Karpas-422 (cell line): ENCODE measurements around the gene ZNF865. TPM values are rescaled to one million over a fixed set of nuclear protein-coding genes. Genes with fewer than 3 reads are reported as not detected.
A peak's percentile ranks its signal among the peaks of the same experiment; 100 is the strongest.

Experiments
- DNase-seq: peaks from one replicate; pipeline ENCODE4 v3.0.0-alpha.2; 2015
- H2AFZ ChIP-seq: fragments of 200-600 bp; sonication (generic); 2 replicates; pipeline ENCODE4 v1.6.1; 2014; ENCODE audit warnings: antibody characterized with exemption, low read length, mixed read lengths
- H3K27ac ChIP-seq: fragments of 200-600 bp; sonication (generic); 2 replicates; pipeline ENCODE4 v1.5.1; 2014; ENCODE audit warnings: mild to moderate bottlenecking, low read length, moderate library complexity
- H3K27me3 ChIP-seq: fragments of 200-600 bp; sonication (generic); 2 replicates; pipeline ENCODE4 v1.6.1; 2014; ENCODE audit warnings: low read length, mixed read lengths
- H3K36me3 ChIP-seq: fragments of 200-600 bp; sonication (generic); 2 replicates; pipeline ENCODE4 v1.6.1; 2014; ENCODE audit warnings: low read length, mixed read lengths; ENCODE audit not compliant: insufficient read depth
- H3K4me1 ChIP-seq: fragments of 200-600 bp; sonication (generic); 2 replicates; pipeline ENCODE4 v1.6.1; 2014; ENCODE audit warnings: mild to moderate bottlenecking, low read length, mixed read lengths
- H3K4me2 ChIP-seq: fragments of 200-600 bp; sonication (generic); 2 replicates; pipeline ENCODE4 v1.6.1; 2014; ENCODE audit warnings: low read length, low read depth, mild to moderate bottlenecking; ENCODE audit not compliant: poor library complexity, severe bottlenecking
- H3K4me3 ChIP-seq: fragments of 200-600 bp; sonication (generic); 2 replicates; pipeline ENCODE4 v1.5.1; 2014; ENCODE audit warnings: mild to moderate bottlenecking, antibody characterized with exemption, low read length, mixed read lengths
- H3K79me2 ChIP-seq: fragments of 200-600 bp; sonication (generic); 2 replicates; pipeline ENCODE4 v1.6.1; 2014; ENCODE audit warnings: mild to moderate bottlenecking, low read length, mixed read lengths
- H3K9ac ChIP-seq: fragments of 200-600 bp; sonication (generic); 2 replicates; pipeline ENCODE4 v1.6.0; 2014; ENCODE audit warnings: low read length
- H3K9me2 ChIP-seq: fragments of 200-600 bp; sonication (generic), shearing (Covaris generic); replicated peaks from 2 replicates; pipeline ENCODE4 v1.6.0; 2014; ENCODE audit warnings: mild to moderate bottlenecking, low read length, moderate library complexity; ENCODE audit not compliant: insufficient read depth
- H3K9me3 ChIP-seq: fragments of 300-700, 200-600 bp; sonication (generic); 2 replicates; pipeline ENCODE4 v1.6.1; 2014; ENCODE audit warnings: low read length, mixed read lengths
- H4K20me1 ChIP-seq: fragments of 200-600 bp; sonication (generic); 2 replicates; pipeline ENCODE4 v1.6.1; 2014; ENCODE audit warnings: mild to moderate bottlenecking, antibody characterized with exemption, low read length, low read depth; ENCODE audit not compliant: insufficient read depth
- total RNA-seq: library from RNA; depleted of rRNA; stranded (reverse); fragments of >200 nt; shearing (Covaris generic); gene quantifications from 2 replicates; pipeline ENCODE4 v1.2.3, GENCODE V29; 2014; ENCODE audit warnings: low replicate concordance

Gene ZNF865
- total RNA-seq, 1 experiment from 2014 or later = 3.6 TPM

DNA sequence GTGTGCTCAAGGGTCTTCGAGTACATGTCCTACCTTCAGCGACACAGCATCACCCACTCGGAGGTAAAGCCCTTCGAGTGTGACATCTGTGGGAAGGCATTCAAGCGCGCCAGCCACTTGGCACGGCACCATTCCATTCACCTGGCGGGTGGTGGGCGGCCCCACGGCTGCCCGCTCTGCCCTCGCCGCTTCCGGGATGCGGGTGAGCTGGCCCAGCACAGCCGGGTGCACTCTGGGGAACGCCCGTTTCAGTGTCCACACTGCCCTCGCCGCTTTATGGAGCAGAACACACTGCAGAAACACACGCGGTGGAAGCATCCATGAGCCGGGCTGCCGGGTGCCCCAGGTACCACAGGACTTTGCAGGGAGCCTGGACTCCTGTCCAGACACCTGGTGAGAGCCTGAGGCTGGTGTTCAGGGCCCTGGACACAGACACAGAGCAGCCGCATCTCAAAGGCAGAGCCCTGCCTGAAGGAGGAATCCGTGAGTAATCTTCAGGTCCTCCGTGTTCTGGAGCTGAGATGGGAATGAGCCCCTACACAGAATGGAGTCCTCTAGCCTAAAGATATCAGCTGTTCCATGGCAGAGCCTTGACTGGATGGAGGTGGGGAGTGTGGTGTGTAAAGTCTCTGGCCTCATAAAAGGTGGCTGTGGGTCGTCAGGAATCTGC is 39.5 kb downstream of the ZNF865 start:
- peak overlapping the region; percentile 95 for H3K4me3 ChIP-seq
- H3K27ac ChIP-seq = peak overlapping the region; percentile 96
- H3K9me3 ChIP-seq = no peaks in the 10 kb centered on the region
- H3K79me2 ChIP-seq = peaks cover 61% of the 10 kb centered on the region
- no peaks in the 10 kb centered on the region; the same call in 1 of the 2 replicates for H4K20me1 ChIP-seq
- peak overlapping the region; percentile 99 for H3K9ac ChIP-seq
- peaks cover 65% of the 10 kb centered on the region for H3K4me1 ChIP-seq
- H2AFZ ChIP-seq = no peak overlapping the region
- DNase-seq = peak; percentile 83
- H3K4me2 ChIP-seq = peak overlapping the region; percentile 93
- peaks cover 15% of the 10 kb centered on the region for H3K36me3 ChIP-seq
- no peaks in the 10 kb centered on the region for H3K27me3 ChIP-seq
- no peaks in the 10 kb centered on the region for H3K9me2 ChIP-seq

DNA sequence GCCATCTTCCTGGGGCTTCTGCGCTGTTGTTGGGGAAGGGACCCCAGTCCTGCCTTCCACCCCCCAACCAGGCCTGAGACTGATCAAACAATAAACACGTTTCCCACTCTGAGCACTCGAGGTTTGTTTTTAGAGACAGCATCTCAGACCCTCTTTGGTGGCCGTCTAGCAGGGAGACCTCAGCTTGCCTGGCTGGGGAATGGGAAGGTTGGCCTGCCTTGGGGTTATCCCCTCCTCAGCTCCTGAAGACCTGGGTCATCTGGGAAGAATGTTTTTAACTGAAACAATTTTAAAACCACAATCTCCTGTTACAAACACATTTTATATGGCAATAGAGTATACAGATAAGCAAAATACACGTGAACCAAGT is 40.0 kb downstream of the ZNF865 start:
- H3K4me1 ChIP-seq = peaks cover 59% of the 10 kb centered on the region
- H3K9me3 ChIP-seq = no peaks in the 10 kb centered on the region
- peak overlapping the region; percentile 95 for H3K4me3 ChIP-seq
- H3K79me2 ChIP-seq = peaks cover 61% of the 10 kb centered on the region
- H3K27ac ChIP-seq = peak overlapping the region; percentile 96
- peak overlapping the region; percentile 99 for H3K9ac ChIP-seq
- no peak for DNase-seq
- H3K36me3 ChIP-seq = peaks cover 15% of the 10 kb centered on the region
- peak overlapping the region; percentile 93 for H3K4me2 ChIP-seq
- no peaks in the 10 kb centered on the region; the same call in 1 of the 2 replicates for H4K20me1 ChIP-seq
- H2AFZ ChIP-seq = no peak overlapping the region
- H3K27me3 ChIP-seq = no peaks in the 10 kb centered on the region
- H3K9me2 ChIP-seq = no peaks in the 10 kb centered on the region

DNA sequence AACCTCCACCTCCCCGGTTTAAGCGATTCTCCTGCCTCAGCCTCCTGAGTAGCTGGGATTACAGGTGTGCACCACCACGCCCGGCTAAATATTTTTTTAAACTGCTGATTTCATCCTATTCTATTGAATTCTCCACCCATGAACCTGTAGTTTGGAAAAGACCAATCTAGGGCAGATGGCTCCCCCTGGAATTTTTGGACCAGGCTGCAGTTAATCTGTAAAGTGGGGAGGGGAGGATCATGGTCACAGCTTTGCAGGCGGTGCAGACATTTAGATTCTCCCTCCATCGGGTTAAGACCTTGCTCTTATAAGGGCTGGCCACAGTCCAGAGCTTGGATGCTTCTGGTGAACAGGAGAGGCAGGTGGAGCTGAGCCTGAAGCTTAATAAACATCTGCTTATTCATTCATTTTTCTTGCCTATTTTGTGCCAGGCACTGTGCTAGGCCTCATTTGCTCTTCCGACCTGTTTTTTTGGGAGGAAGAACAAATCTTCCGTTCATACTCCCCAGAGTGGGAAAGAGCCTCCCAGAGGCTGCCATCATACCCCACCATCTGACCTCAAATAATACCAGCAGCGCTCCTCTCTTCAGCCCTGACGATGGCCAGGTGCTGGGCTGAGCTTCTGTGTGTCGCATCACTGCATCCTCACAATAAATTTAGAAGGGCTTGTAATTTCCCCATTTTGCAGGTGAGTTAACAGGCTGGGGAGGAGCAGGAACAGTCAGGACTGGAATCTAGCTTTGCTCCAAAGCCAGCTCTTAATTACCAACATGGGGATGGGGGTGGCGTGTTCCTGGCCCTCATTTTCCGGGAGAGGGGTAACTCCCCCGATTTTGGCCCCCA is 41.7 kb downstream of the ZNF865 start:
- Histone ChIP-seq H3K4me2 (peak overlapping the region; percentile 74), H3K9me2 (no peaks in the 10 kb centered on the region), H3K4me3 (peak overlapping the region; percentile 67), H3K27me3 (no peaks in the 10 kb centered on the region), H3K9me3 (no peaks in the 10 kb centered on the region), H4K20me1 (no peaks in the 10 kb centered on the region; the same call in 1 of the 2 replicates), H2AFZ (no peak overlapping the region), H3K79me2 (peaks cover 51% of the 10 kb centered on the region), H3K4me1 (peaks cover 58% of the 10 kb centered on the region), H3K9ac (peak overlapping the region; percentile 87), H3K27ac (peak overlapping the region; percentile 96), H3K36me3 (peaks cover 15% of the 10 kb centered on the region)
- DNase-seq = peak; percentile 94

DNA sequence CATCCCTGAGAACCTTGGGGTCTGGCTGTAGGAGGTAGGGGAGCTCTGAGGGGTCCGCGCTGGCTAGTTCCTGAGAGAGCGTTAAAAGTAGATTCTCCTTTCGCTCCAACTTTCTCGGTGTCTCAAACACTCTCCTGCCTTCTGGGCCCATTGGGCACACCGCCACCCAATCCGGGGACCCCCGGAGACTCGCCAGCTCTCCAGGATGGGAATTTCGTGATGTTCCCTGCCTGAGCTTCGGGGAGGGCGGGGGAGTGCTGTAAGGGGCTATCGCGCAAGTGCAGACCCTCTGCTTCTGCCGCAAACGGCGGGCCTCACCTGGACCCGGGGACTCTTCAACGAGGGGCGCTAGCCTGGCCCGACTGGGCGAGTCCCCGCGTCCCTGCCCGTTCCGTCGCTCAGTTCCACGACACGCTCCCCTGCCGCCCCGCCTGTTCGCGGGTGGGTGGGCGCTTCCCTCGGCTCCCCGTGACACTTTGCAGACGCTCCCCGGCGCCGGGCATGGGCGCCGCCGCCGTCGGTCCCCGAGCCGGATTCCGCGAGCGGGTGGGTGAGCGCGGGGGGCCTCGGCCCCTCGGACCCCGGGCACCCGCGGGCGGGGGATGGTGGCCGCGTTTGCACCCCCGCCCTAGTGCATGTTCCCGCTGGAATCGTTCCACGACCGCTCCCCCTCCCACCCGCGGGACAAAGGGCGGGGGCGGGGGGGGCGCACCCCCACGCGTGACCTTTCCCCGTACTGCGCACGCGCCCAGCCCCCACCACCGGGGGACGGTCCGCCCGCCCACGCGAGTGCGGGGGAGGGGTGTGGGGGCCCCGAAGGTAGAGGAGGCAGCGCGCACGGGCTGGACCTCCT is 42.5 kb downstream of the ZNF865 start, which contains the start of gene CCDC106:
CCDC106 (plus strand) TSS at position 481 of the 853 bp plus-strand sequence. CDS start 835 bp downstream, outside the sequence.
- H2AFZ ChIP-seq = no peak within 1 kb of the TSS; the same call in 1 of the 2 replicates
- H3K9me2 ChIP-seq = no peaks in the 10 kb centered on the region
- H3K27me3 ChIP-seq = no peaks in the 10 kb centered on the region
- H3K4me1 ChIP-seq = peaks cover 51% of the 10 kb centered on the region
- H3K4me2 ChIP-seq = peak within 1 kb of the TSS; percentile 74
- H3K9ac ChIP-seq = peak within 1 kb of the TSS; percentile 87
- no peaks in the 10 kb centered on the region; the same call in 1 of the 2 replicates for H4K20me1 ChIP-seq
- peaks cover 15% of the 10 kb centered on the region for H3K36me3 ChIP-seq
- H3K9me3 ChIP-seq = no peaks in the 10 kb centered on the region
- H3K27ac ChIP-seq = peak within 1 kb of the TSS; percentile 96
- H3K79me2 ChIP-seq = peaks cover 43% of the 10 kb centered on the region
- H3K4me3 ChIP-seq = peak within 1 kb of the TSS; percentile 67
- DNase-seq = peak; percentile 92

DNA sequence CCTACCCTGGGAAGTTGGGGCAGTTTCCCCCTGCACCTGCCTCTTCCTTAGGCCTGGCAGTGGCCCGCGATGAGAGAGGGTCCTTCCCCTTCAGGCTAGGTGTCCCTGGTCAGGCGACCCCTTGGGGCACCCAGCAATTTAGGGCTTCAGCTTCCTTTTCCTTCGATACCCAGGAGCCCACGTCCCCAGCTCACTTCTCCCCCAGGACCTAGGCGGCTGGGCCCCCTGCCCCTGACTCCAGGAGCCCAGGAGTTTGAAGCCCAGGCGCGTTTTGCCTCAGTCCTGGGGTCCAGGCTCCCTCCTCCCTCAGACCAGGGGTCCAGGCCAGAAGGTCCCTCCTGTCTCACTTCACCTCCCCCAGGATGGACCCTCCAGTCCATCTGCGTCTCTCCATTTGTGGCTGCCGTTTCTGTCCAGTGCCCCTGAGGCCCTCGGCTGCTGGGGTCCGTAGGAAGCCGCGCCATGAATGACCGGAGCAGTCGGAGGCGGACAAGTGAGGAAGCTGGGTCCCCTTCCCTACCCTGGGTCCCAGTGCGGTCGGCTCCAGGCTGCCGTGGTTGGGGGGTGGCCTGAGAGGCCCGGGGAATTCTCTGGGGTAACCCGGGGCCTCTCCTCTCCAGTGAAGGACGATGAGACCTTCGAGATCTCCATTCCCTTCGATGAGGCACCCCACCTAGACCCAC is 43.3 kb downstream of the ZNF865 start:
- Histone ChIP-seq H3K27me3 (no peaks in the 10 kb centered on the region), H3K4me3 (peak overlapping the region; percentile 67), H3K9ac (peak overlapping the region; percentile 87), H3K79me2 (peaks cover 35% of the 10 kb centered on the region), H4K20me1 (no peaks in the 10 kb centered on the region; the same call in 1 of the 2 replicates), H3K9me3 (no peaks in the 10 kb centered on the region), H3K27ac (peak overlapping the region; percentile 96), H3K9me2 (no peaks in the 10 kb centered on the region), H2AFZ (no peak overlapping the region), H3K36me3 (peaks cover 15% of the 10 kb centered on the region), H3K4me1 (peaks cover 49% of the 10 kb centered on the region), H3K4me2 (peak overlapping the region; percentile 74)
- DNase-seq = no peak

DNA sequence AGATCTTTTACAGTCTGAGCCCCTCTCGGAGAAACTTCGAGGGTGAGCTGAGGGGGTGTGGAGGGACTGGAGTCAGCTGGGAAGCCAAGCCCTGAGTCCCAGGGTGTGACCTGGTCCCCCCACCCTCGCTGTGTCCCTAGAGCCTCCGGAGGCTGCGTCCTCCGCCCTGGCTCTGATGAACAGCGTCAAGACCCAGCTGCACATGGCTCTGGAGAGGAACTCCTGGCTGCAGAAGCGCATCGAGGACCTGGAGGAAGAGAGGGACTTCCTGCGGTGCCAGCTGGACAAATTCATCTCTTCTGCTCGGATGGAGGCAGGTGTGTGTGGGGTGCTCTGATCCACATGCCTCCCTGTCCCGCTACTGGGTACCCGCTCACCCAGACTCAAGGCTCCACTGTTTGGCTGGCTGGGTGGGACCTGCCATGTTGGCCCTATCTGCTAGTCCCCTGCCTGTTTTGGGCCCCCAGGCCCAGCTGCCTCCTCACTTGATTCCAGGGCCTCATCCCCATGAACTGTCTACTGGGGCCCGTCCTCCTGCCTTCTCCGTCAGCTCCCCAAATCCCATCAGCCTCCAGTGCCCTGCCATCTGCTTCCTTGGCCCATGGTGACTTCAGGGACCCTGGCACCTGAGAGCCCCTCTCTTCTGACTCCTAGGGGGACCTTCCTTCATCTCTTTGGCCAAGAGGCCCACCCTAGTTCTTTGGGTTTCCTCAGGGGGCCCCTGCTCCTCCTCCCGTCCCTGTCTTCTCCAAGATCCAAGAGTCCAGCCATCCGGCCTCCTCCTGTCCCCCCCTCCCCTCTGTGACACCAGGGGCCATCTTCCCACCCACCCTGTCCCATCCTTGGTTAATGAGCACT is 44.0 kb downstream of the ZNF865 start:
- peaks cover 28% of the 10 kb centered on the region for H3K79me2 ChIP-seq
- H3K36me3 ChIP-seq = peaks cover 13% of the 10 kb centered on the region
- peak overlapping the region; percentile 67 for H3K4me3 ChIP-seq
- H3K27ac ChIP-seq = peak overlapping the region; percentile 96
- no peak for DNase-seq
- peaks cover 48% of the 10 kb centered on the region for H3K4me1 ChIP-seq
- no peaks in the 10 kb centered on the region for H3K27me3 ChIP-seq
- no peaks in the 10 kb centered on the region for H3K9me2 ChIP-seq
- H3K4me2 ChIP-seq = peak overlapping the region; percentile 74
- peak overlapping the region; percentile 87 for H3K9ac ChIP-seq
- H4K20me1 ChIP-seq = no peaks in the 10 kb centered on the region; the same call in 1 of the 2 replicates
- no peaks in the 10 kb centered on the region for H3K9me3 ChIP-seq
- no peak overlapping the region for H2AFZ ChIP-seq

DNA sequence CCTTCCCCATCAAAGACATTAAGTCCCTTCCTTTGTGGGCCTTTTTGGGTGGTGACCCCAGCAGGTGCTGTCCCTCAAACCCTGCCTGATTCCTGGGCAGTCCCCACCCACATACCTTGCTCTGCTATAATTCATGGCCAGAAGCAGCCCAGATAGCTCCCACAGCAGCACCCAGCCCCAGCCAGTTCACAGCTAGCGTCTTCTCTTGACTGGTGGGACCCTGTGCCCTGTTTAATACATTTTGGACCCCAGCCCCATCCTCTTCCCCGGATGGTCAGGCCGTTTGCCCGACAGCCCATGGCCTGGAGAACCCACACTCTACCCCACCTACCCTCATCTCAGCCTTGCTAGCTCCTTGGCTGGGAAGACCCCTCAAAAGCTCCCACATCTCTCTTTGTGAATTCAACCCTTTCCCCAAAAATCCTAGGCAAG is 44.7 kb downstream of the ZNF865 start:
- Histone ChIP-seq H3K9me3 (no peaks in the 10 kb centered on the region), H3K36me3 (peaks cover 7% of the 10 kb centered on the region), H3K4me3 (no peak overlapping the region), H3K27me3 (no peaks in the 10 kb centered on the region), H3K4me1 (peaks cover 41% of the 10 kb centered on the region), H2AFZ (no peak overlapping the region), H3K79me2 (peaks cover 24% of the 10 kb centered on the region), H3K9me2 (no peaks in the 10 kb centered on the region), H4K20me1 (no peaks in the 10 kb centered on the region), H3K9ac (peak overlapping the region; percentile 5; the same call in 1 of the 2 replicates), H3K4me2 (no peak overlapping the region), H3K27ac (no peak overlapping the region)
- no peak for DNase-seq
